ENCODE results near the gene FNIP1. TPM values are rescaled to one million over a fixed set of nuclear protein-coding genes. Genes with fewer than 3 reads are reported as not detected.

The FNIP1 gene
- total and polyA plus RNA-seq, 2 of the 13 experiments (the other 11 are each of a cell fraction or from before 2014, with no cell fraction given): 10.9 to 29.3 TPM

GRCh38 chr5:131634666-131634995, 162.2 kb downstream of the FNIP1 start (continued):
- TF ChIP-seq E2F1 (CRISPR knock-in tag; IDR thresholded peaks at IDR 0.05) (no peak), CERS6 (CRISPR knock-in tag; IDR thresholded peaks at IDR 0.05) (no peak), HNRNPK (IDR thresholded peaks at IDR 0.05; ENCODE audit: low read depth, low read length, poor library complexity, severe bottlenecking) (no peak), HIVEP1 (CRISPR knock-in tag; IDR thresholded peaks at IDR 0.05) (no peak), THAP7 (CRISPR knock-in tag; IDR thresholded peaks at IDR 0.05) (no peak), PLSCR1 (CRISPR knock-in tag; IDR thresholded peaks at IDR 0.05; ENCODE audit: borderline replicate concordance) (no peak), CREBL2 (CRISPR knock-in tag; IDR thresholded peaks at IDR 0.05; ENCODE audit: borderline replicate concordance) (peak; percentile 15; the same call in 1 of the 2 replicates), FOSL2 (CRISPR knock-in tag; IDR thresholded peaks at IDR 0.05) (no peak), ARNT2 (CRISPR knock-in tag; IDR thresholded peaks at IDR 0.05; ENCODE audit: low read depth) (no peak), ZBTB8A (CRISPR knock-in tag; IDR thresholded peaks at IDR 0.05; ENCODE audit: borderline replicate concordance, low read depth) (no peak), ZNF280B (CRISPR knock-in tag; IDR thresholded peaks at IDR 0.05; ENCODE audit: borderline replicate concordance) (no peak), KLF11 (CRISPR knock-in tag; IDR thresholded peaks at IDR 0.05) (no peak), TOPORS (CRISPR knock-in tag; IDR thresholded peaks at IDR 0.05) (no peak), ZNF784 (CRISPR knock-in tag; IDR thresholded peaks at IDR 0.05; ENCODE audit: borderline replicate concordance) (no peak), ZNF772 (CRISPR knock-in tag; IDR thresholded peaks at IDR 0.05) (peak; percentile 75; the same call in 1 of the 2 replicates), TBX2 (CRISPR knock-in tag; IDR thresholded peaks at IDR 0.05; ENCODE audit: borderline replicate concordance) (no peak), ZNF598 (CRISPR knock-in tag; IDR thresholded peaks at IDR 0.05; ENCODE audit: borderline replicate concordance) (0 out of 2 replicates have a peak, but pooled peaks have one; percentile 16), SOX6 (IDR thresholded peaks at IDR 0.05) (no peak), SOX6 (CRISPR knock-in tag; IDR thresholded peaks at IDR 0.05) (no peak), ZNF496 (CRISPR knock-in tag; IDR thresholded peaks at IDR 0.05; ENCODE audit: insufficient replicate concordance) (no peak), ZNF337 (CRISPR knock-in tag; IDR thresholded peaks at IDR 0.05; ENCODE audit: borderline replicate concordance, low read depth) (no peak), TGIF2 (CRISPR knock-in tag; IDR thresholded peaks at IDR 0.05) (no peak), ZNF138 (CRISPR knock-in tag; IDR thresholded peaks at IDR 0.05; ENCODE audit: low read depth) (no peak), BCL6 (CRISPR knock-in tag; IDR thresholded peaks at IDR 0.05) (no peak), ZNF782 (CRISPR knock-in tag; IDR thresholded peaks at IDR 0.05; ENCODE audit: borderline replicate concordance) (peak; percentile 23; the same call in 1 of the 2 replicates)

Data from HepG2 (cell line).